H9 (cell line): ENCODE results near the gene ZAP70. TPM values are rescaled to one million over a fixed set of nuclear protein-coding genes. Genes with fewer than 3 reads are reported as not detected.

Experiments
- DNase-seq: peaks from one replicate; pipeline ENCODE4 v3.0.0-alpha.2; 2017
- H2AFZ ChIP-seq: one replicate; pipeline ENCODE4 v1.6.1; 2013; ENCODE audit warnings: mild to moderate bottlenecking, low read length, control low read depth, moderate library complexity
- H2AK5ac ChIP-seq: 2 replicates; pipeline ENCODE4 v1.6.1; 2013; ENCODE audit warnings: low read length, control low read depth, mixed read lengths; ENCODE audit not compliant: insufficient read length
- H2BK120ac ChIP-seq: one replicate; pipeline ENCODE4 v1.6.1; 2013; ENCODE audit warnings: low read depth, mild to moderate bottlenecking, low read length, control low read depth, inconsistent platforms; ENCODE audit not compliant: poor library complexity, severe bottlenecking
- H2BK12ac ChIP-seq: 2 replicates; pipeline ENCODE4 v1.6.1; 2013; ENCODE audit warnings: low read length, control low read depth, mixed read lengths, low read depth; ENCODE audit not compliant: insufficient read length
- H2BK15ac ChIP-seq: 2 replicates; pipeline ENCODE4 v1.6.1; 2013; ENCODE audit warnings: low read depth, low read length, control low read depth
- H2BK20ac ChIP-seq: one replicate; pipeline ENCODE4 v1.6.1; 2013; ENCODE audit warnings: low read depth, mild to moderate bottlenecking, low read length, control low read depth, inconsistent platforms; ENCODE audit not compliant: poor library complexity, severe bottlenecking
- H2BK5ac ChIP-seq: 2 replicates; pipeline ENCODE4 v1.6.1; 2013; ENCODE audit warnings: low read length, control low read depth, mixed read lengths; ENCODE audit not compliant: insufficient read length
- H3K14ac ChIP-seq: 2 replicates; pipeline ENCODE4 v1.6.1; 2013; ENCODE audit warnings: low read length, control low read depth; ENCODE audit not compliant: insufficient read depth
- H3K18ac ChIP-seq: 2 replicates; pipeline ENCODE4 v1.6.1; 2013; ENCODE audit warnings: low read depth, mild to moderate bottlenecking, mixed read lengths, low read length, control low read depth; ENCODE audit not compliant: insufficient read length
- H3K23ac ChIP-seq: 2 replicates; pipeline ENCODE4 v1.6.1; 2013; ENCODE audit warnings: low read length, control low read depth, mixed read lengths, low read depth; ENCODE audit not compliant: insufficient read length
- H3K23me2 ChIP-seq: 2 replicates; pipeline ENCODE4 v1.6.1; 2013; ENCODE audit warnings: low read depth, mild to moderate bottlenecking, mixed read lengths, low read length, control low read depth; ENCODE audit not compliant: insufficient read length, poor library complexity, severe bottlenecking
- H3K27ac ChIP-seq: 2 replicates; pipeline ENCODE4 v1.5.1; 2013; ENCODE audit warnings: low read length, control low read depth, mixed read lengths, low read depth; ENCODE audit not compliant: insufficient read length
- H3K27me3 ChIP-seq: 2 replicates; pipeline ENCODE4 v1.6.1; 2013; ENCODE audit warnings: low read length, control low read depth, inconsistent platforms; ENCODE audit not compliant: insufficient read depth
- H3K4ac ChIP-seq: 2 replicates; pipeline ENCODE4 v1.6.1; 2013; ENCODE audit warnings: low read depth, mild to moderate bottlenecking, control low read depth, inconsistent platforms, low read length, moderate library complexity
- H3K4me1 ChIP-seq: 2 replicates; pipeline ENCODE4 v1.6.1; 2013; ENCODE audit warnings: low read length, control low read depth, inconsistent platforms; ENCODE audit not compliant: insufficient read depth
- H3K4me2 ChIP-seq: 2 replicates; pipeline ENCODE4 v1.6.1; 2013; ENCODE audit warnings: low read length, control low read depth, mixed read lengths; ENCODE audit not compliant: insufficient read length, insufficient read depth
- H3K56ac ChIP-seq: 2 replicates; pipeline ENCODE4 v1.6.1; 2013; ENCODE audit warnings: low read depth, mild to moderate bottlenecking, mixed read lengths, low read length, control low read depth; ENCODE audit not compliant: insufficient read length
- H3K79me1 ChIP-seq: 2 replicates; pipeline ENCODE4 v1.6.1; 2013; ENCODE audit warnings: low read depth, mild to moderate bottlenecking, moderate library complexity, low read length, control low read depth, inconsistent platforms; ENCODE audit not compliant: insufficient read depth, poor library complexity, severe bottlenecking
- H3K79me2 ChIP-seq: 2 replicates; pipeline ENCODE4 v1.6.1; 2013; ENCODE audit warnings: low read length, control low read depth, inconsistent platforms; ENCODE audit not compliant: insufficient read depth
- H3K9ac ChIP-seq: 2 replicates; pipeline ENCODE4 v1.6.1; 2013; ENCODE audit warnings: low read length, control low read depth, mixed read lengths; ENCODE audit not compliant: insufficient read length; ENCODE audit errors: extremely low read depth
- H3K9me3 ChIP-seq: one replicate; pipeline ENCODE4 v1.6.1; 2013; ENCODE audit warnings: low read depth, low read length, inconsistent platforms; ENCODE audit not compliant: control insufficient read depth
- H3T11ph ChIP-seq: one replicate; pipeline ENCODE4 v1.6.1; 2013; ENCODE audit warnings: mild to moderate bottlenecking, low read length, control low read depth, inconsistent platforms
- H4K20me1 ChIP-seq: one replicate; pipeline ENCODE4 v1.6.1; 2013; ENCODE audit not compliant: control insufficient read depth, insufficient read length, insufficient read depth
- H4K5ac ChIP-seq: 2 replicates; pipeline ENCODE4 v1.6.1; 2013; ENCODE audit warnings: low read depth, mild to moderate bottlenecking, mixed read lengths, low read length, control low read depth; ENCODE audit not compliant: insufficient read length
- H4K8ac ChIP-seq: replicated peaks from 2 replicates; pipeline ENCODE4 v1.6.1; 2013; ENCODE audit warnings: low read length, control low read depth, mixed read lengths, low read depth; ENCODE audit not compliant: insufficient read length
- H4K91ac ChIP-seq: 2 replicates; pipeline ENCODE4 v1.6.1; 2013; ENCODE audit warnings: low read depth, mild to moderate bottlenecking, moderate library complexity, mixed read lengths, low read length, control low read depth; ENCODE audit not compliant: insufficient read length
- H3K27ac Mint-ChIP-seq, 3 experiments: 2 replicates in 2 of 3; 3 replicates in 1 of 3; pipeline ENCODE4 v1.8.0; 2020 to 2021; ENCODE audit warnings: mixed read lengths in 3 of 3, mild to moderate bottlenecking in 1 of 3, moderate library complexity in 1 of 3
- H3K27me3 Mint-ChIP-seq: 2 replicates; pipeline ENCODE4 v1.8.0; 2021; ENCODE audit warnings: low read depth, mild to moderate bottlenecking, moderate library complexity, mixed read lengths
- H3K36me3 Mint-ChIP-seq, 3 experiments: 2 replicates in 2 of 3; 3 replicates in 1 of 3; pipeline ENCODE4 v1.8.0; 2020 to 2021; ENCODE audit warnings: low read depth in 3 of 3, mixed read lengths in 3 of 3; ENCODE audit not compliant: insufficient read depth in 1 of 3
- H3K4me1 Mint-ChIP-seq, 2 experiments: 2 replicates each; pipeline ENCODE4 v1.8.0; 2020; ENCODE audit warnings: mixed read lengths in 2 of 2
- H3K4me3 Mint-ChIP-seq, 2 experiments: 2 replicates in 1 of 2; 3 replicates in 1 of 2; pipeline ENCODE4 v1.8.0; 2020 to 2021; ENCODE audit warnings: mild to moderate bottlenecking in 2 of 2, mixed read lengths in 2 of 2, moderate library complexity in 1 of 2
- H3K9me3 Mint-ChIP-seq, 2 experiments: 2 replicates in 1 of 2; 3 replicates in 1 of 2; pipeline ENCODE4 v1.8.0; 2020; ENCODE audit warnings: mild to moderate bottlenecking in 2 of 2, mixed read lengths in 2 of 2, moderate library complexity in 1 of 2
- CTCF ChIP-seq: fragments of 200-600 bp; sonication (generic); conservative IDR thresholded peaks from 3 replicates; pipeline ENCODE4 v1.8.0; 2021; ENCODE audit warnings: antibody characterized with exemption, mild to moderate bottlenecking
- WGBS: extraction: QIAGEN DNeasy Blood & Tissue Kit; methylation state at CpG from one replicate; pipeline ENCODE4 v1.1.7; 2013; ENCODE audit warnings: missing lambda C conversion rate, low lambda C conversion rate, mixed read lengths; ENCODE audit not compliant: insufficient read length; ENCODE audit errors: extremely low coverage; 5-methylcytosine and 5-hydroxymethylcytosine counted together
- total RNA-seq: library from RNA; stranded (reverse); gene quantifications from 2 replicates; pipeline ENCODE4 v1.2.1, GENCODE V29; 2021

Gene ZAP70
- total RNA-seq, 1 experiment from 2014 or later: 0.24 TPM

GRCh38 chr2:97673915-97674283 is 39.5 kb upstream of the ZAP70 start:
- H3K4ac ChIP-seq: no peak overlapping the region
- no peaks in the 10 kb centered on the region for H3K23me2 ChIP-seq
- H4K20me1 ChIP-seq: no peaks in the 10 kb centered on the region
- H3K4me3 Mint-ChIP-seq: no peak overlapping the region
- no peaks in the 10 kb centered on the region for H3K9me3 ChIP-seq
- H4K91ac ChIP-seq: no peak overlapping the region
- no peaks in the 10 kb centered on the region for H3K79me2 ChIP-seq
- H2AK5ac ChIP-seq: no peak overlapping the region
- H3K9me3 Mint-ChIP-seq: peaks cover 6 to 13% of the 10 kb centered on the region in 2 experiments; a peak in 3 of 5 replicates
- no peak overlapping the region for H3K27ac ChIP-seq
- H3K4me1 Mint-ChIP-seq: peaks cover 6 to 10% of the 10 kb centered on the region in 2 experiments
- no CpG with 5 or more reads among the region's 8 CpGs for WGBS
- no peak overlapping the region for H3K4me2 ChIP-seq
- H3K14ac ChIP-seq: no peak overlapping the region
- H2BK120ac ChIP-seq: no peak overlapping the region
- H2BK5ac ChIP-seq: no peak overlapping the region
- peak overlapping the region in 1 of 3 experiments; percentile 20; a peak in 2 of 7 replicates for H3K27ac Mint-ChIP-seq
- H3K27me3 ChIP-seq: no peaks in the 10 kb centered on the region; the same call in 1 of the 2 replicates
- no peak for TF ChIP-seq CTCF
- no peak overlapping the region for H3K18ac ChIP-seq
- H2AFZ ChIP-seq: no peak overlapping the region
- no peak overlapping the region for H3K56ac ChIP-seq
- no peaks in the 10 kb centered on the region for H3K4me1 ChIP-seq
- no peak overlapping the region for H2BK20ac ChIP-seq
- no peak overlapping the region for H2BK12ac ChIP-seq
- H3K27me3 Mint-ChIP-seq: no peaks in the 10 kb centered on the region
- no peak overlapping the region for H2BK15ac ChIP-seq
- no peak overlapping the region for H4K8ac ChIP-seq
- no peak overlapping the region for H3T11ph ChIP-seq
- no peaks in the 10 kb centered on the region for H3K79me1 ChIP-seq
- H3K23ac ChIP-seq: no peak overlapping the region
- H3K36me3 Mint-ChIP-seq: peaks cover 0 to 20% (median 2%) of the 10 kb centered on the region in 3 experiments; a peak in 2 of 7 replicates
- no peak overlapping the region for H4K5ac ChIP-seq
- no peak overlapping the region for H3K9ac ChIP-seq
- DNase-seq: no peak
